ENCODE data around the gene WSB1.
"Not testable (repeated sequence)": the region's sequence is repeated elsewhere in the genome, so short reads cannot be mapped to it uniquely, and the experiment has no call there.

The WSB1 gene

DNA sequence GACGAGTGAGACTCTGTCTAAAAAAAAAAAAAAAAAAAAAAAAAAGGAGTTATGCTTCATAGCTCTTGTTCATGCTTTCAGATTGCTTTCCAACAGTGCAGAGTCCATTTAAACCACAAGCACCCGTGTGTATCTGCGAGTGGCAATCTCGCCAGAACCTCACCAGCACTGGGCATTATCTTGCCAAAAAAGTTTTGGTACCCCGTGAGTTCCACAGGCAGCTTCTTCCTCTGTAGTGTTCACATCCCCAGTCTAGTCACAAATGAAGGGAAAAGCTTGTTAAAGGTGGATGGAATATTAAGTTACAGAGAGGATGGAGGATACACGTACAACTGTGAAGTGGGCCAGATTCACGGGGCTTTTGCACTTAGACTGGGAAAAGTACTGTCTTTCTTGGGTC lies 33.5 kb downstream of the WSB1 start:
- TF ChIP-seq, protein P1, sequence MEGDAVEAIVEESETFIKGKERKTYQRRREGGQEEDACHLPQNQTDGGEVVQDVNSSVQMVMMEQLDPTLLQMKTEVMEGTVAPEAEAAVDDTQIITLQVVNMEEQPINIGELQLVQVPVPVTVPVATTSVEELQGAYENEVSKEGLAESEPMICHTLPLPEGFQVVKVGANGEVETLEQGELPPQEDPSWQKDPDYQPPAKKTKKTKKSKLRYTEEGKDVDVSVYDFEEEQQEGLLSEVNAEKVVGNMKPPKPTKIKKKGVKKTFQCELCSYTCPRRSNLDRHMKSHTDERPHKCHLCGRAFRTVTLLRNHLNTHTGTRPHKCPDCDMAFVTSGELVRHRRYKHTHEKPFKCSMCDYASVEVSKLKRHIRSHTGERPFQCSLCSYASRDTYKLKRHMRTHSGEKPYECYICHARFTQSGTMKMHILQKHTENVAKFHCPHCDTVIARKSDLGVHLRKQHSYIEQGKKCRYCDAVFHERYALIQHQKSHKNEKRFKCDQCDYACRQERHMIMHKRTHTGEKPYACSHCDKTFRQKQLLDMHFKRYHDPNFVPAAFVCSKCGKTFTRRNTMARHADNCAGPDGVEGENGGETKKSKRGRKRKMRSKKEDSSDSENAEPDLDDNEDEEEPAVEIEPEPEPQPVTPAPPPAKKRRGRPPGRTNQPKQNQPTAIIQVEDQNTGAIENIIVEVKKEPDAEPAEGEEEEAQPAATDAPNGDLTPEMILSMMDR (IDR thresholded peaks at IDR 0.05; ENCODE audit: insufficient read depth, low read depth, low read length, missing control alignments) = no peak
- DNase-seq (ENCODE audit: low read depth) = no peak
- H3K4me3 ChIP-seq (ENCODE audit: low read length) = no peak overlapping the region

DNA sequence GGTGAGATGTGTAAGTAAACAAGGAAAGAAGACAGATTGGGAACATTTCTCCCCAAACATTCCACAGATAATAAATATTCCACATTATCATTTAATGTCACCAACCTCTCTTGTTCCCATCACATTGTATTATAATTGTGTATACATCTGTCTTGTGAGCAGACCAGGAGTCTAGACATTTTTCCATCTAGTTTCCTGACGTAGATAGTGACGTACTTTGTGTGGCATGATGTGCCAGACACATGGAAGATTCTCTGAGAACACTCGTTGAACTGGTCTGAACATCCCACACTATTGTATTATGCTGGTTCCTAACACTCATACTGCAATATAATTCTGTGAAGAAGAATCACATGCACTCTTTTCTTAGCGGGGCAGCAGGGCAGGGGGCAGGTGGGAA lies 34.0 kb downstream of the WSB1 start:
- no peak for DNase-seq (ENCODE audit: low read depth)
- H3K4me3 ChIP-seq (ENCODE audit: low read length) = no peak overlapping the region
- TF ChIP-seq, protein P1 (IDR thresholded peaks at IDR 0.05; ENCODE audit: insufficient read depth, low read depth, low read length, missing control alignments) = no peak

DNA sequence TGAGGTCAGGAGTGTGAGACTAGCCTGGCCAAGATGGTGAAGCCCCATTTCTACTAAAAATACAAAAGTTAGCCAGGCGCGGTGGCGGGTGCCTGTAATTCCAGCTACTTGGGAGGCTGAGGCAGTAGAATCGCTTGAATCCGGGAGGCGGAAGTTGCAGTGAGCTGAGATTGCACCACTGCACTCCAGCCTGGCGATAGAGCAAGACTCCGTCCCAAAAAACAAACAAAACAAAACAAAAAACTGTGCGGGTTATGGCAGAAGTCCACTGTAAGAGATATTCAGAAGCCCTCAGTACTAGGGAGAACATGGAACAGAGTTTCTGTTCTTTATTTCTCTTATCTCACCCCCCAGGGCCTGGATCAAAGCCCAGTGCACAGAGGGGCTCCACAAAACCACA lies 34.8 kb downstream of the WSB1 start:
- not testable (repeated sequence) for H3K4me3 ChIP-seq (ENCODE audit: low read length); DNase-seq (ENCODE audit: low read depth)

DNA sequence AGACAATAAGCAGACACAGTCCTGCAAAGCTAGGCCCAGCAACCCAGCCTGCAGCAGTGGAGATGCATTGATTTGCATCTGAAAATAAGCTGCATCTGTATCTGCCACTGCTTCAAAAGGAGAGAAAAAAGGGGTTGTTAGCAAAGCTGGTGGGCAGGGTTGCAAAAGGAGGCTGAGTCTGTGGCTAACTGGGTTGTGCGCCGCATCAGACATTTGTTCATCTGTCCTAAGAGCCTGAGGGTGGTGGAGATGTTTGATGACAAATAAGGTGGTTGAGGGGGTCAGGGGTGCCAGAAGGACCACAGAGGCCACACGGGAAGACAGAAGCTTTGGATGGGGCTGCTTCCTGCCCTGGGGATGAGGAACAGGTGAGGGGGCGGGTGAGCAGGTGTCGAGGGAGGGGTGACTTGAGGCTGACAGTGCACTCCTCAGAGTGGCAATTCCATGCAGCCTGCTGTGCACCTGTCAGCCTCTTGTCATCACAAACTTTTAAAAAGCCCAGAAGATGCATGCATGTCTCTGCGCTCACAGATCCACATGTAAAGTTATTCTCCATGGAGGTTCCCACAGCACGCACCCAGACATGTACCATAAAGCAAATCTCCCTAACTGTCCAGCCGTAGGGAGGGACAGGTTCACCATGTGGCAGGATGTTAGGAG lies 35.4 kb downstream of the WSB1 start:
- TF ChIP-seq, protein P1 (IDR thresholded peaks at IDR 0.05; ENCODE audit: insufficient read depth, low read depth, low read length, missing control alignments) = no peak
- DNase-seq (ENCODE audit: low read depth) = no peak
- no peak overlapping the region for H3K4me3 ChIP-seq (ENCODE audit: low read length)

DNA sequence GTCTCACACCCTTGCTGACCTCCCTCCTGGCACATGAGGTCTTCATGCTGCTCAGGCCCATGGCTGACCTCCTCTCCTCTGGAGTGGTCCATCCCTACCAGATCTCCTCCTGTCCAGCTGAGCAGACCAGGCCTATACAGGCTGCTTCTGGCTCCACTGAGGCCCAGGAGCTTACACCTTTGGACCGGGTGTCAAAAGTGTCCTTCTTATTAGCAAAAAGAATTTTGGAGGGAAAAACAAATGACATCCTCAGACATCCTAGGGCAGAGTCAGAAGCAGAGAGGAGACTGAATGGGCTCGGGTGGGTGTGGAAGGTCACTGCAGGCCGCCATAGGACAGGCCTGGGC lies 38.1 kb downstream of the WSB1 start:
- no peak for DNase-seq (ENCODE audit: low read depth)
- TF ChIP-seq, protein P1 (IDR thresholded peaks at IDR 0.05; ENCODE audit: insufficient read depth, low read depth, low read length, missing control alignments) = no peak
- H3K4me3 ChIP-seq (ENCODE audit: low read length) = no peak overlapping the region

DNA sequence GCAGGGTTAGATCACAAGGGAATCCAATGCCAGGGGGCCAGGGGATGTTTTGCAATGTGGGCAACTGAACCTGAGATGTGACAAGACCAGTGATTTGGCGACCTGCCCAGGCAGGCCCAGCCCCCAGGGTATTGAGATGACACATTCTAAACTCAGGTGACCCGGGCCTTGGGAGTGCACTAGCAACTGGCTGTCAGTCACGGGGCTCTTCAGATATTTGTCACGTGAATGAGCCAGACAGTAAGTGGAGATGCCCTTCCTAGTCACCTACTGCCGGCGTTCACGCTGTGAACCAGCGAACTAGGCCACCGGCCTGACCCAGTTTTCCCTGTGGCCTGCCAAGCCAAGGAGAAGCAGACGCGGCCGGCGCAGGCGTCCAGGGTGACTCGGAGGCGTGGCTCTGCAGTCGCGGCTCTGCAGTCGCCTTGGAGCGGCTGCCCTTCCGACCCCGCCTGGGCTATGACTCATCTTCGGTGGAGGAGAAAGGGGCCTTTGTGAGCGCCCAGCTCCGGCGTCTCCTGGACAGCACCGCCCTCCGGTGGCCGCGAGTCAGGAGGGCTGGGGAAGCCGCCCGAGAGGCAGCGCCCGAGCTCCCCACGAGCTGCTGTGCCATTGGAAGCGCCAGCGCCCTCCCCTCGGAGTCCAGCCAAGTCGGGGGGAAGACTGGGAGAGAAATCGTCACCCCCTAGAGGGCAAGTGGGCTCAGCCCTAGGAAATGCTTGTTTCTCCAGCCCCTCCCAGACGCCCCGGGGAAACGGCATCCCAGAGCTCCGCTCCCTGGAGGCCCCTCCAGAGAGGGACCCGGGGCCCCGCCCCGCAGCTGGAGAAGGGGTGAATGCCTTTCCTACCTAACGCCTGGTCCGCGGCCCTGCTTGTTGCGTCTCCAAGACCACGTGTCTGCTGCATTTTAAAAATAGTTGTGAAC lies 38.8 kb downstream of the WSB1 start:
- peak overlapping the region; percentile 48 for H3K4me3 ChIP-seq (ENCODE audit: low read length)
- TF ChIP-seq, protein P1 (IDR thresholded peaks at IDR 0.05; ENCODE audit: insufficient read depth, low read depth, low read length, missing control alignments) = peak; percentile 70
- DNase-seq (ENCODE audit: low read depth) = peak; percentile 95

DNA sequence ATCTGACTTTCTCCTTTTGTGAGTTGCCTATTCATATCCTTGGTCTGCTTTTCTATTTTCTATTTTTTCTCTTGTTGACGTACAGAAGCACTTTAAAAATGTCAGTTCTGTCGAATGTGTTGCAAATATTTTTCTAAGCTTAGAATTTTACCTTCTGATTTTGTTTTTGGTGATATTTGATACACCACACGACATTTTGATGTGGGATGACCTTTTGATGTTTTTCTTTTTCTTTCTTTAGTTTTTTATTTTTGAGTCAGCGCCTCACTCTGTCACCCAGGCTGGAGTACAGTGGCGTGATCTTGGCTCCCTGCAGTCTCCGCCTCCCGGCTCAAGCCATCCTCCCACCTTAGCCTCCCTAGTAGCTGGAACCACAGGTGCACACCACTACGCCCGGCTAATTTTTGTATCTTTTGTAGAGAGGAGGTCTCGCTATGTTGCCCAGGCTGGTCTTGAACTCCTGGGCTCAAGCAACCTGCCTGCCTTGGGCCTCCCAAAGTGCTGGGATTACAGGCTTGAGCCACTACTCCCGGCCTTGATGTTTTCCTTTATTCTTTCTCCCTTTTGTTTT lies 39.6 kb downstream of the WSB1 start:
- peak overlapping the region; percentile 48 for H3K4me3 ChIP-seq (ENCODE audit: low read length)
- no peak for DNase-seq (ENCODE audit: low read depth)
- TF ChIP-seq, protein P1 (IDR thresholded peaks at IDR 0.05; ENCODE audit: insufficient read depth, low read depth, low read length, missing control alignments) = no peak

All from epithelial cell of esophagus (primary cell).